ENCODE results near the gene CDCA7L.

Gene CDCA7L

GRCh38 chr7:21972397-21972784 is 26.7 kb upstream of the CDCA7L start:
- TF ChIP-seq CTCF (IDR thresholded peaks at IDR 0.05; ENCODE audit: low read depth, low read length, missing control alignments) = no peak
- H3K4me3 ChIP-seq (ENCODE audit: low read depth, low read length) = no peak overlapping the region
- in situ Hi-C loops (cut with HindIII; ENCODE audit: low sequenced_read_pairs) = no loop called here
- DNase-seq (ENCODE audit: low read depth) = no peak

GRCh38 chr7:21971780-21972396 is 26.2 kb upstream of the CDCA7L start:
- H3K4me3 ChIP-seq (ENCODE audit: low read depth, low read length) = no peak overlapping the region
- no peak for DNase-seq (ENCODE audit: low read depth)
- in situ Hi-C loops (cut with HindIII; ENCODE audit: low sequenced_read_pairs) = no loop called here
- no peak for TF ChIP-seq CTCF (IDR thresholded peaks at IDR 0.05; ENCODE audit: low read depth, low read length, missing control alignments)

- no peak for DNase-seq (ENCODE audit: low read depth)
- no peak for TF ChIP-seq CTCF (IDR thresholded peaks at IDR 0.05; ENCODE audit: low read depth, low read length, missing control alignments)
- in situ Hi-C loops (cut with HindIII; ENCODE audit: low sequenced_read_pairs) = no loop called here
- no peak overlapping the region for H3K4me3 ChIP-seq (ENCODE audit: low read depth, low read length)
Measured at GRCh38 chr7:21969822-21970221, 24.1 kb upstream of the CDCA7L start.

- TF ChIP-seq CTCF (IDR thresholded peaks at IDR 0.05; ENCODE audit: low read depth, low read length, missing control alignments) = no peak
Measured at GRCh38 chr7:21967598-21968003, 21.9 kb upstream of the CDCA7L start.

GRCh38 chr7:21966271-21966670 is 20.6 kb upstream of the CDCA7L start:
- no peak for TF ChIP-seq CTCF (IDR thresholded peaks at IDR 0.05; ENCODE audit: low read depth, low read length, missing control alignments)
- DNase-seq (ENCODE audit: low read depth) = no peak
- H3K4me3 ChIP-seq (ENCODE audit: low read depth, low read length) = no peak overlapping the region
- in situ Hi-C loops (cut with HindIII; ENCODE audit: low sequenced_read_pairs) = no loop called here

More at GRCh38 chr7:21967598-21968003, 21.9 kb upstream of the CDCA7L start:
- in situ Hi-C loops (cut with HindIII; ENCODE audit: low sequenced_read_pairs) = no loop called here
- no peak overlapping the region for H3K4me3 ChIP-seq (ENCODE audit: low read depth, low read length)
- peak; percentile 16 for DNase-seq (ENCODE audit: low read depth)

GRCh38 chr7:21965291-21965690 is 19.6 kb upstream of the CDCA7L start:
- no peak for DNase-seq (ENCODE audit: low read depth)
- in situ Hi-C loops (cut with HindIII; ENCODE audit: low sequenced_read_pairs) = no loop called here
- no peak for TF ChIP-seq CTCF (IDR thresholded peaks at IDR 0.05; ENCODE audit: low read depth, low read length, missing control alignments)
- H3K4me3 ChIP-seq (ENCODE audit: low read depth, low read length) = no peak overlapping the region
